CD14-positive monocyte (primary cell): ENCODE measurements around the gene PIK3R6. TPM values are rescaled to one million over a fixed set of nuclear protein-coding genes. Genes with fewer than 3 reads are reported as not detected.

Experiments used
- DNase-seq, 3 donors: peaks; one replicate each; pipeline ENCODE4 v3.0.0-alpha.2; 2011 to 2022
- H2AFZ ChIP-seq: 2 replicates; pipeline ENCODE4 v1.6.0; 2012; ENCODE audit warnings: mild to moderate bottlenecking, low read depth, low read length, inconsistent platforms; ENCODE audit not compliant: insufficient read depth, poor library complexity, severe bottlenecking
- H3K27ac ChIP-seq, 2 donors: 1 replicate in 1 of 2; 2 replicates in 1 of 2; pipeline ENCODE4 v1.5.1; 2012 to 2013; ENCODE audit warnings: low read length in 2 of 2, control low read depth in 1 of 2, inconsistent platforms in 1 of 2, low read depth in 1 of 2, mild to moderate bottlenecking in 1 of 2
- H3K27me3 ChIP-seq, 2 donors: one replicate each; pipeline versions ENCODE4 v1.6.0 to v1.6.1; 2011 to 2013; ENCODE audit warnings: low read length in 2 of 2; ENCODE audit not compliant: control insufficient read depth in 2 of 2, insufficient read depth in 2 of 2
- H3K36me3 ChIP-seq, 2 donors: replicated peaks in 1 of 2; 1 replicate in 1 of 2; 2 replicates in 1 of 2; pipeline versions ENCODE4 v1.5.1 to v1.6.1; 2012 to 2013; ENCODE audit warnings: low read length in 2 of 2, control low read depth in 1 of 2, inconsistent platforms in 1 of 2, mild to moderate bottlenecking in 1 of 2; ENCODE audit not compliant: insufficient read depth in 2 of 2, control insufficient read depth in 1 of 2
- H3K4me1 ChIP-seq, 2 donors: 1 replicate in 1 of 2; 2 replicates in 1 of 2; pipeline versions ENCODE4 v1.5.1 to v1.6.1; 2012 to 2013; ENCODE audit warnings: low read length in 2 of 2, control low read depth in 1 of 2, inconsistent platforms in 1 of 2, mild to moderate bottlenecking in 1 of 2, moderate library complexity in 1 of 2; ENCODE audit not compliant: insufficient read depth in 2 of 2, control insufficient read depth in 1 of 2
- H3K4me2 ChIP-seq: replicated peaks from 2 replicates; pipeline ENCODE3; 2012; ENCODE audit warnings: low read length, moderate library complexity, mild to moderate bottlenecking; ENCODE audit not compliant: poor library complexity, severe bottlenecking; ENCODE audit errors: extremely low read depth
- H3K4me3 ChIP-seq, 3 experiments: fragments of 200-600 bp in 1 of 3; sonication (generic) in 1 of 3; replicated peaks in 1 of 3; 1 replicate in 2 of 3; 2 replicates in 1 of 3; pipeline ENCODE4 v1.5.1; 2011 to 2013; ENCODE audit warnings: low read length in 3 of 3, mild to moderate bottlenecking in 3 of 3, control low read depth in 2 of 3, low read depth in 2 of 3, inconsistent platforms in 1 of 3, moderate library complexity in 1 of 3
- H3K79me2 ChIP-seq: 2 replicates; pipeline ENCODE4 v1.6.0; 2012; ENCODE audit warnings: mild to moderate bottlenecking, control low read depth, inconsistent platforms, low read length, moderate library complexity; ENCODE audit not compliant: insufficient read depth
- H3K9ac ChIP-seq: 2 replicates; pipeline ENCODE4 v1.6.0; 2017; ENCODE audit warnings: low read length, mild to moderate bottlenecking; ENCODE audit not compliant: insufficient read depth, poor library complexity, severe bottlenecking
- H3K9me3 ChIP-seq, 2 donors: replicated peaks in 1 of 2; 1 replicate in 1 of 2; 2 replicates in 1 of 2; pipeline versions ENCODE4 v1.5.1 to v1.6.1; 2012 to 2013; ENCODE audit warnings: low read length in 2 of 2, control low read depth in 1 of 2; ENCODE audit not compliant: control insufficient read depth in 1 of 2, insufficient read depth in 1 of 2
- H4K20me1 ChIP-seq: 2 replicates; pipeline ENCODE4 v1.6.0; 2012; ENCODE audit warnings: mild to moderate bottlenecking, low read length, control low read depth, moderate library complexity; ENCODE audit not compliant: insufficient read depth
- H3K27ac Mint-ChIP-seq, 7 donors: one replicate each; pipeline ENCODE4 v1.8.0; 2020; ENCODE audit warnings: mild to moderate bottlenecking in 7 of 7, mixed read lengths in 7 of 7, moderate library complexity in 6 of 7, inconsistent platforms in 2 of 7
- H3K27me3 Mint-ChIP-seq, 3 donors: one replicate each; pipeline ENCODE4 v1.8.0; 2021 to 2022; ENCODE audit warnings: low read depth in 3 of 3, mild to moderate bottlenecking in 3 of 3, mixed read lengths in 3 of 3, moderate library complexity in 3 of 3, inconsistent platforms in 1 of 3
- H3K36me3 Mint-ChIP-seq, 2 donors: one replicate each; pipeline ENCODE4 v1.8.0; 2020; ENCODE audit warnings: mixed read lengths in 2 of 2, inconsistent platforms in 1 of 2, mild to moderate bottlenecking in 1 of 2
- H3K4me1 Mint-ChIP-seq: one replicate; pipeline ENCODE4 v1.8.0; 2020; ENCODE audit warnings: mild to moderate bottlenecking, mixed read lengths
- H3K4me3 Mint-ChIP-seq, 2 donors: one replicate each; pipeline ENCODE4 v1.8.0; 2020; ENCODE audit warnings: mild to moderate bottlenecking in 2 of 2, mixed read lengths in 2 of 2, moderate library complexity in 1 of 2
- H3K9me3 Mint-ChIP-seq, 7 donors: one replicate each; pipeline ENCODE4 v1.8.0; 2020 to 2022; ENCODE audit warnings: mixed read lengths in 7 of 7, mild to moderate bottlenecking in 6 of 7, moderate library complexity in 6 of 7, inconsistent platforms in 2 of 7
- WGBS: methylation state at CpG from one replicate; pipeline ENCODE4 v1.1.5; 2013; ENCODE audit warnings: missing lambda C conversion rate; ENCODE audit not compliant: insufficient coverage; 5-methylcytosine and 5-hydroxymethylcytosine counted together
- intact Hi-C, 2 donors: fragments of 100-400 bp; cut with micrococcal nuclease; formaldehyde crosslinking; loops; one replicate each; pipeline versions ENCODE4 v1.15.0 to v1.15.1; 2023
- polyA plus RNA-seq, 3 donors: library from polyadenylated mRNA; depleted of rRNA in 1 of 3; unstranded in 2 of 3; stranded (reverse) in 1 of 3; fragments of 300-500 nt in 2 of 3; fragments of >200 nt in 1 of 3; fragmentation: Illumina TruSeq in 2 of 3; gene quantifications; 1 replicate in 2 of 3; 2 replicates in 1 of 3; pipeline ENCODE4 v1.2.3, GENCODE V29; 2012 to 2021
- TF ChIP-seq, protein P1 (sequence below): fragments of 200-600 bp; IDR thresholded peaks from one replicate; pipeline ENCODE4 v1.8.0; 2022; ENCODE audit warnings: antibody characterized with exemption, mild to moderate bottlenecking

Gene PIK3R6
- polyA plus RNA-seq, 3 donors = 3.6 to 23.3 (median 5.8) TPM

DNA sequence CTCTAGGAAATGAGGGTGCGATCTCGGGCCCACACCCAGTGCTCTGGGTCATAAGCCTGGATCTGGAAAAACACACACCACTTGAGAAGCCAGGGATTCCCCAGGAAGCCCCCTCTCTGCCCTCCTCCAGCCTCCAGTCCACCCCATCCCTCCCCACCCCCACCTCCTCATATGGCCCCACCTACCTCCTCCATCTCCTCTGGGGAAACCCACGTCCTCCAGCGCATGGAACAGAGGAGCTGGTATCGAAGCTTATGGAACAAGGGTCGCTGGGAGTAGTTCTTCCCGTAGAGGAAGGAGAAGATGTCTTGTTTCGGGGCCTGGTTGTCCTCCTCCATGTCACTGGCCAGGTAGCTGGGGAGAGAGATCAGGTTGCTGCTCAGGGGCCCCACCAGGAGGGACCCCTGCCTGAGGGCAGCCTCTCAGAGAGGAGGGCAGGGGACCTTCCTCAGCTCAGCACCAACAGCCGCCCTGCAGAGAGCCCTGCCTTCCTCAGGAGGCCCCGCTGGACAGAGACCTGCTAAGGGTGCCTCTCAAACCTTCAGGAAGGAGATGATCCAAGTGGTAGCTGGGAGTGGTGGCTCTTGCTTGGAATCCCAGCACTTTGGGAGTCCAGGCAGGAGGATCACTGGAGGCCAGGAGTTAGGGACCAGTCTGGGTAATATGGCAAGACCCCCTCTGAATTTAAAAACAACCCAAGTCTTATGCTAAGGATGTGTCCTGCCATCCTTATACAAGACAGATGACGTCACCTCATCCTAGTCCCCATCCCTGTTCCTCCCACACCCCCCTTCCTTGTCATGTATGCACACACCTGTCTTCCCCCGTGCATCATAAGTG is 114.1 kb downstream of the PIK3R6 start:
- Histone ChIP-seq H3K79me2 (no peaks in the 10 kb centered on the region), H2AFZ (no peak overlapping the region), H3K36me3 (no peaks in the 10 kb centered on the region), H3K27ac (no peak overlapping the region), H3K9ac (no peak overlapping the region), H4K20me1 (no peaks in the 10 kb centered on the region), H3K4me1 (no peaks in the 10 kb centered on the region), H3K4me3 (no peak overlapping the region), H3K27me3 (no peaks in the 10 kb centered on the region), H3K4me2 (no peak overlapping the region), H3K9me3 (no peaks in the 10 kb centered on the region)
- Mint-ChIP-seq H3K4me3 (no peak overlapping the region), H3K27ac (no peak overlapping the region), H3K9me3 (peaks cover 0 to 2% (median 0%) of the 10 kb centered on the region in 7 donors), H3K36me3 (no peaks in the 10 kb centered on the region), H3K4me1 (no peaks in the 10 kb centered on the region), H3K27me3 (peaks cover 3 to 12% (median 5%) of the 10 kb centered on the region in 3 donors)
- TF ChIP-seq, protein P1, sequence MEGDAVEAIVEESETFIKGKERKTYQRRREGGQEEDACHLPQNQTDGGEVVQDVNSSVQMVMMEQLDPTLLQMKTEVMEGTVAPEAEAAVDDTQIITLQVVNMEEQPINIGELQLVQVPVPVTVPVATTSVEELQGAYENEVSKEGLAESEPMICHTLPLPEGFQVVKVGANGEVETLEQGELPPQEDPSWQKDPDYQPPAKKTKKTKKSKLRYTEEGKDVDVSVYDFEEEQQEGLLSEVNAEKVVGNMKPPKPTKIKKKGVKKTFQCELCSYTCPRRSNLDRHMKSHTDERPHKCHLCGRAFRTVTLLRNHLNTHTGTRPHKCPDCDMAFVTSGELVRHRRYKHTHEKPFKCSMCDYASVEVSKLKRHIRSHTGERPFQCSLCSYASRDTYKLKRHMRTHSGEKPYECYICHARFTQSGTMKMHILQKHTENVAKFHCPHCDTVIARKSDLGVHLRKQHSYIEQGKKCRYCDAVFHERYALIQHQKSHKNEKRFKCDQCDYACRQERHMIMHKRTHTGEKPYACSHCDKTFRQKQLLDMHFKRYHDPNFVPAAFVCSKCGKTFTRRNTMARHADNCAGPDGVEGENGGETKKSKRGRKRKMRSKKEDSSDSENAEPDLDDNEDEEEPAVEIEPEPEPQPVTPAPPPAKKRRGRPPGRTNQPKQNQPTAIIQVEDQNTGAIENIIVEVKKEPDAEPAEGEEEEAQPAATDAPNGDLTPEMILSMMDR = no peak
- no peak for DNase-seq
- intact Hi-C loops = no loop called here
- WGBS = 88% methylated on average over 9 of the region's 12 CpGs

Other genes with a start within 250 kb of the PIK3R6 start
- under 1 TPM in 2 of 3 donors, not detected in 1; 0.42 to 0.65 TPM for gene MYH10, start 236.9 kb downstream of the PIK3R6 start, polyA plus RNA-seq
- not detected for gene CCDC42, start 122.8 kb downstream of the PIK3R6 start, polyA plus RNA-seq
- gene SPDYE4, start 109.1 kb downstream of the PIK3R6 start, polyA plus RNA-seq = under 1 TPM in 1 of 3 donors, not detected in 2; 0.09 TPM
- gene MFSD6L, start 68.3 kb downstream of the PIK3R6 start, polyA plus RNA-seq = under 1 TPM in 2 of 3 donors, not detected in 1; 0.08 to 0.37 TPM
- 100 to 1,000 TPM in 1 of 3 donors, 10 to 100 TPM in 2; 32.1 to 127 (median 47.5) TPM for gene PIK3R5, start 98.0 kb upstream of the PIK3R6 start, polyA plus RNA-seq
- under 1 TPM in 2 of 3 donors, not detected in 1; 0.03 to 0.04 TPM for gene NTN1, start 153.8 kb upstream of the PIK3R6 start, polyA plus RNA-seq